GM12878 (cell line): ENCODE results near the gene ROCK1. TPM values are rescaled to one million over a fixed set of nuclear protein-coding genes. Genes with fewer than 3 reads are reported as not detected.

Experiments
- ATAC-seq: fragments of 200-7000 bp; cut with Tn5 transposase; 3 replicates; pipeline ENCODE4 v1.9.1; 2020; ENCODE audit warnings: mild to moderate bottlenecking, moderate library complexity
- BruUV-seq: library from RNA; stranded (reverse); fragments of 400-500 nt; replicated peaks from 2 replicates; lab custom pipeline; 2021; lab: Mats Ljungman, UMichigan
- CTCF ChIA-PET: fragments of 300-600 bp; sonication (Branson Sonifier 250); formaldehyde crosslinking; extraction: SDS; loops from one replicate; lab custom pipeline; 2021; ENCODE audit warnings: inconsistent platforms; lab: Yijun Ruan, JAX
- POLR2A ChIA-PET: fragments of 350-600 bp; formaldehyde crosslinking; extraction: SDS; loops from one replicate; lab custom pipeline; 2021; ENCODE audit warnings: inconsistent platforms; lab: Charles Lee
- RAD21 ChIA-PET: fragments of 300-600 bp; sonication (Branson Sonifier 250); formaldehyde crosslinking; loops from one replicate; lab custom pipeline; 2023; ENCODE audit warnings: antibody characterized with exemption; ENCODE audit not compliant: unreplicated experiment; lab: Charles Lee
- SMC1A ChIA-PET: fragments of 300-600 bp; sonication (Branson Sonifier 250); formaldehyde crosslinking; loops from one replicate; lab custom pipeline; 2023; ENCODE audit not compliant: unreplicated experiment, uncharacterized antibody; lab: Charles Lee
- DNase-seq: peaks from one replicate; pipeline ENCODE4 v3.0.0-alpha.2; 2011; ENCODE audit warnings: low read depth, low spot score
- FAIRE-seq: peaks from 3 replicates; lab custom pipeline; 2011; peaks lifted over from hg19 to GRCh38; lab: Jason Lieb, UNC
- H2AFZ ChIP-seq: 2 replicates; pipeline ENCODE4 v1.6.0; 2011; ENCODE audit warnings: low read depth, low read length, control low read depth; ENCODE audit not compliant: control insufficient read depth
- H3K27ac ChIP-seq: 2 replicates; pipeline ENCODE4 v1.5.1; 2011; ENCODE audit warnings: control low read depth; ENCODE audit not compliant: control insufficient read depth, insufficient read depth
- H3K27me3 ChIP-seq, 2 experiments: replicated peaks in 1 of 2; 2 replicates each; pipeline versions ENCODE4 v1.6.0 to v1.6.1; 2011; ENCODE audit warnings: low read length in 1 of 2; ENCODE audit not compliant: control insufficient read depth in 2 of 2, insufficient read depth in 2 of 2
- H3K36me3 ChIP-seq, 2 experiments: 2 replicates each; pipeline ENCODE4 v1.5.1; 2011; ENCODE audit warnings: low read length in 1 of 2; ENCODE audit not compliant: control insufficient read depth in 2 of 2, insufficient read depth in 2 of 2
- H3K4me1 ChIP-seq: 2 replicates; pipeline ENCODE4 v1.6.1; 2011; ENCODE audit warnings: mild to moderate bottlenecking, low read length, moderate library complexity, mixed read lengths; ENCODE audit not compliant: control insufficient read depth, insufficient read depth
- H3K4me2 ChIP-seq: 2 replicates; pipeline ENCODE4 v1.6.0; 2011; ENCODE audit warnings: control low read depth; ENCODE audit not compliant: control insufficient read depth, insufficient read depth
- H3K4me3 ChIP-seq: fragments of 200-600 bp; sonication (generic); 2 replicates; pipeline ENCODE4 v1.5.1; 2016
- H3K79me2 ChIP-seq: 2 replicates; pipeline ENCODE4 v1.6.0; 2011; ENCODE audit warnings: low read length; ENCODE audit not compliant: control insufficient read depth, insufficient read depth
- H3K9ac ChIP-seq: 2 replicates; pipeline ENCODE4 v1.8.0; 2011; ENCODE audit warnings: low read length, control low read depth, mixed read lengths; ENCODE audit not compliant: control insufficient read depth, insufficient read depth
- H3K9me3 ChIP-seq: replicated peaks from 3 replicates; pipeline ENCODE4 v1.5.1; 2011; ENCODE audit warnings: mild to moderate bottlenecking, low read length; ENCODE audit not compliant: control insufficient read depth, insufficient read depth
- H4K20me1 ChIP-seq: 2 replicates; pipeline ENCODE4 v1.6.0; 2011; ENCODE audit not compliant: control insufficient read depth, insufficient read depth
- DPF2 ChIP-seq: fragments of 450-650 bp; IDR thresholded peaks from 2 replicates; pipeline ENCODE4 v1.6.1; 2017; ENCODE audit warnings: mild to moderate bottlenecking
- MTA3 ChIP-seq: IDR thresholded peaks from 2 replicates; pipeline ENCODE4 v1.6.1; 2012; ENCODE audit warnings: low read length, inconsistent platforms, borderline replicate concordance
- PAX5 ChIP-seq: IDR thresholded peaks from 2 replicates; pipeline ENCODE4 v1.6.1; 2011; ENCODE audit warnings: low read depth, low read length, borderline replicate concordance
- RAD21 ChIP-seq: IDR thresholded peaks from 2 replicates; pipeline ENCODE4 v1.6.1; 2011; ENCODE audit warnings: mild to moderate bottlenecking, low read depth, low read length, moderate library complexity; ENCODE audit not compliant: insufficient read depth
- RBBP5 ChIP-seq: fragments of 200-600 bp; sonication (generic); conservative IDR thresholded peaks from 2 replicates; pipeline ENCODE4 v1.6.1; 2016
- TCF3 ChIP-seq: IDR thresholded peaks from 2 replicates; pipeline ENCODE4 v1.6.1; 2012; ENCODE audit warnings: low read depth, mild to moderate bottlenecking, low read length, borderline replicate concordance; ENCODE audit not compliant: insufficient read depth
- ZNF207 ChIP-seq: fragments of 450-650 bp; IDR thresholded peaks from 2 replicates; pipeline ENCODE4 v1.6.1; 2014; ENCODE audit warnings: antibody characterized with exemption, mild to moderate bottlenecking, borderline replicate concordance
- ZNF217 ChIP-seq: fragments of 450-650 bp; IDR thresholded peaks from 2 replicates; pipeline ENCODE4 v1.6.1; 2017; ENCODE audit warnings: antibody characterized with exemption, mild to moderate bottlenecking
- ZNF24 ChIP-seq: fragments of 450-650 bp; IDR thresholded peaks from 2 replicates; pipeline ENCODE4 v1.6.1; 2017; ENCODE audit warnings: antibody characterized with exemption, mild to moderate bottlenecking
- WGBS: methylation state at CpG from one replicate; pipeline ENCODE4 v1.1.6; 2016; ENCODE audit warnings: low lambda C conversion rate; ENCODE audit not compliant: insufficient replicate concordance, insufficient coverage; ENCODE audit errors: missing lambda C conversion rate; 5-methylcytosine and 5-hydroxymethylcytosine counted together
- in situ Hi-C: fragments of 300-500 bp; cut with MboI; formaldehyde crosslinking; loops from 9 replicates; pipeline ENCODE4 v1.14.3; 2018; ENCODE audit warnings: mixed read lengths
- intact Hi-C: fragments of 100-400 bp; cut with micrococcal nuclease; formaldehyde crosslinking; loops from one replicate; pipeline ENCODE4 v1.14.2; 2022; ENCODE audit not compliant: unreplicated experiment
- polyA plus RNA-seq, 11 experiments: library from polyadenylated mRNA; depleted of rRNA in 4 of 11; unstranded in 6 of 11; stranded (reverse) in 5 of 11; fragments of >200 nt; fragmentation: Nextera tagmentation in 4 of 11; fragmentation: Illumina TruSeq in 1 of 11; extraction: Ambion mirVana in 4 of 11; extraction: Trizol in 1 of 11; gene quantifications; 1 replicate in 1 of 11; 2 replicates in 10 of 11; pipeline versions ENCODE4 v1.2.1 to v1.2.3, GENCODE V29; 2011 to 2016; ENCODE audit warnings: inconsistent platforms in 2 of 11, missing spikeins in 2 of 11, low read depth in 1 of 11
- total RNA-seq, 4 experiments: library from RNA; depleted of rRNA in 3 of 4; stranded (reverse); fragments of >200 nt in 3 of 4; fragmentation: Illumina TruSeq in 1 of 4; extraction: Trizol in 1 of 4; gene quantifications; 2 replicates each; pipeline versions ENCODE4 v1.2.1 to v1.2.3, GENCODE V29; 2013 to 2021
- TF ChIP-seq, protein P1 (sequence below): fragments of 450-650 bp; IDR thresholded peaks from 2 replicates; pipeline ENCODE4 v1.6.1; 2017; ENCODE audit warnings: low read depth, mild to moderate bottlenecking, moderate library complexity

ROCK1 gene
- total and polyA plus RNA-seq, 10 of the 15 experiments (the other 5 are each of a cell fraction or from before 2014, with no cell fraction given) = 14.8 to 46.6 (median 29.5) TPM

DNA sequence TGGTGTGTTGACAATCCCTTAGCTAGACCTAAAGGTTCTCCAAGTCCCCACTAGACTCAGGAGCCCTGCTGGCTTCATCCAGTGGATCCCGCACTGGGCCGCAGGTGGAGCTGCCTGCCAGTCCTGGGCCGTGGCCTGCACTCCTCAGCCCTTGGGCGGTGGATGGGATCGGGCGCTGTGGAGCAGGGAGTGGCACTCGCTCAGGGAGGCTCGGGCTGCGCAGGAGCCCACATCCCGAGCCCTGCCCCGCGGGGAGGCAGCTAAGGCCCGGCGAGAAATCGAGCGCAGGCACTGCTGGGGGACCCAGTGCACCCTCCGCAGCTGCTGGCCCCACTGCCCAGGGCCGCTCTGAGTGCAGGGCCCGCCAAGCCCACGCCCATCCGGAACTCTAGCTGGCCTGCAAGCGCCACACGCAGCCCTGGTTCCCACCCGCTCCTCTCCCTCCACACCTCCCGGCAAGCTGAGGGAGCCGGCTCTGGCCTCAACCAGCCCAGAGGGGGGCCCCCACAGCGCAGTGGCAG is 20.8 kb upstream of the ROCK1 start:
- SMC1A ChIA-PET = no interaction called here
- CTCF ChIA-PET = interaction anchor here (0.5 kb wide), 1 partner anchor 87 kb away, joined by 3 read pairs; no protein-coding TSS in a partner anchor
- Histone ChIP-seq H4K20me1 (no peaks in the 10 kb centered on the region), H3K4me2 (no peak overlapping the region), H3K27me3 (no peaks in the 10 kb centered on the region), H3K4me3 (no peak overlapping the region), H3K9ac (no peak overlapping the region), H3K27ac (no peak overlapping the region), H3K9me3 (no peaks in the 10 kb centered on the region; the same call in 2 of the 3 replicates), H3K79me2 (no peaks in the 10 kb centered on the region), H3K36me3 (no peaks in the 10 kb centered on the region), H2AFZ (no peak overlapping the region), H3K4me1 (no peaks in the 10 kb centered on the region)
- POLR2A ChIA-PET = no interaction called here
- BruUV-seq = no TSS peak
- 79% methylated on average over 18 of the region's 27 CpGs for WGBS
- RAD21 ChIA-PET = no interaction called here
- ATAC-seq (no peak), DNase-seq (no peak), FAIRE-seq (no peak)
- intact Hi-C loops (no loop called here), in situ Hi-C loops (no loop called here)
- TF ChIP-seq RBBP5 = no peak
- no peak for TF ChIP-seq MTA3
- no peak for TF ChIP-seq TCF3
- TF ChIP-seq, protein P1, sequence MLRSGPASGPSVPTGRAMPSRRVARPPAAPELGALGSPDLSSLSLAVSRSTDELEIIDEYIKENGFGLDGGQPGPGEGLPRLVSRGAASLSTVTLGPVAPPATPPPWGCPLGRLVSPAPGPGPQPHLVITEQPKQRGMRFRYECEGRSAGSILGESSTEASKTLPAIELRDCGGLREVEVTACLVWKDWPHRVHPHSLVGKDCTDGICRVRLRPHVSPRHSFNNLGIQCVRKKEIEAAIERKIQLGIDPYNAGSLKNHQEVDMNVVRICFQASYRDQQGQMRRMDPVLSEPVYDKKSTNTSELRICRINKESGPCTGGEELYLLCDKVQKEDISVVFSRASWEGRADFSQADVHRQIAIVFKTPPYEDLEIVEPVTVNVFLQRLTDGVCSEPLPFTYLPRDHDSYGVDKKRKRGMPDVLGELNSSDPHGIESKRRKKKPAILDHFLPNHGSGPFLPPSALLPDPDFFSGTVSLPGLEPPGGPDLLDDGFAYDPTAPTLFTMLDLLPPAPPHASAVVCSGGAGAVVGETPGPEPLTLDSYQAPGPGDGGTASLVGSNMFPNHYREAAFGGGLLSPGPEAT = no peak
- TF ChIP-seq ZNF217 = no peak
- TF ChIP-seq PAX5 = no peak
- no peak for TF ChIP-seq DPF2
- no peak for TF ChIP-seq ZNF207
- no peak for TF ChIP-seq RAD21
- no peak for TF ChIP-seq ZNF24
